ENCODE data around the gene KRT33B. TPM values are rescaled to one million over a fixed set of nuclear protein-coding genes. Genes with fewer than 3 reads are reported as not detected.
"Not testable (repeated sequence)": the region's sequence is repeated elsewhere in the genome, so short reads cannot be mapped to it uniquely, and the experiment has no call there.

KRT33B gene
- polyA plus RNA-seq, 1 donor (not counting 4 experiments of a cell fraction or from before 2014, with no cell fraction given) = 0.21 TPM

DNA sequence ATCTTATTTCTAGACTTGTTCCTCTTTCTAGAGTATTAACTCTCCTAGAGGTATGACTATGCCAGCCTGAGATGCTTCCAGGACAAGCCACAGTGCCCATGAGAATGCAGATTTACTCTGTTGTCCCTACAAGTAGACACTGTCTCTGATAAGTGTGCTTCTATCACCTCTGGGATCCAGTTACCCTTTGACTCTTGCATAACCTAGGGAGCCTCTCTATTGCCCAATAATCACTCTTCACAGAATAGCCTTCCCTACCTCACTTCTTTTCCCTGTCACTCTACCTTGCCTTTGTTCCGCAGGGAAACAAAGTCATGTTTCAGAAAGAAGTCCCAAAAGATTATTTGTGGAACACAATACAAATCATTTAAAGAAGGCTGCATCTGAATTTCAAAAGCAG is 14.1 kb upstream of the KRT33B start:
- Histone ChIP-seq H3K4me1 (ENCODE audit: control insufficient read depth, extremely low read depth, insufficient read depth, low read length) (peaks cover 19% of the 10 kb centered on the region), H3K9me1 (ENCODE audit: control insufficient read depth, extremely low read depth, insufficient read depth, low read length) (no peaks in the 10 kb centered on the region), H3K79me2 (ENCODE audit: control insufficient read depth, insufficient read depth, low read length) (no peaks in the 10 kb centered on the region), H2AFZ (ENCODE audit: control insufficient read depth, low read length) (no peak overlapping the region), H3K27ac (ENCODE audit: control insufficient read depth, insufficient read depth, low read length) (no peak overlapping the region), H3K9me3 (ENCODE audit: control insufficient read depth, low read depth, low read length) (no peaks in the 10 kb centered on the region), H3K36me3 (ENCODE audit: control insufficient read depth in 2 of 2, extremely low read depth in 1 of 2, insufficient read depth in 2 of 2, low read length in 2 of 2) (no peaks in the 10 kb centered on the region), H4K20me1 (ENCODE audit: control insufficient read depth, extremely low read depth, insufficient read depth, low read length) (no peaks in the 10 kb centered on the region), H3K9ac (ENCODE audit: control insufficient read depth, extremely low read depth, insufficient read depth, low read length) (no peak overlapping the region), H3K27me3 (ENCODE audit: control insufficient read depth, extremely low read depth, insufficient read depth, low read length) (no peaks in the 10 kb centered on the region), H3K4me2 (ENCODE audit: control insufficient read depth, extremely low read depth, insufficient read depth, low read depth, low read length) (no peak overlapping the region), H3K4me3 (ENCODE audit: control insufficient read depth in 2 of 3, extremely low read depth in 1 of 3, insufficient read depth in 2 of 3, low read depth in 1 of 3, low read length in 3 of 3) (no peak overlapping the region)
- no peak for TF ChIP-seq EZH2 (IDR thresholded peaks at IDR 0.05; ENCODE audit: low read length)
- TF ChIP-seq, protein P1, sequence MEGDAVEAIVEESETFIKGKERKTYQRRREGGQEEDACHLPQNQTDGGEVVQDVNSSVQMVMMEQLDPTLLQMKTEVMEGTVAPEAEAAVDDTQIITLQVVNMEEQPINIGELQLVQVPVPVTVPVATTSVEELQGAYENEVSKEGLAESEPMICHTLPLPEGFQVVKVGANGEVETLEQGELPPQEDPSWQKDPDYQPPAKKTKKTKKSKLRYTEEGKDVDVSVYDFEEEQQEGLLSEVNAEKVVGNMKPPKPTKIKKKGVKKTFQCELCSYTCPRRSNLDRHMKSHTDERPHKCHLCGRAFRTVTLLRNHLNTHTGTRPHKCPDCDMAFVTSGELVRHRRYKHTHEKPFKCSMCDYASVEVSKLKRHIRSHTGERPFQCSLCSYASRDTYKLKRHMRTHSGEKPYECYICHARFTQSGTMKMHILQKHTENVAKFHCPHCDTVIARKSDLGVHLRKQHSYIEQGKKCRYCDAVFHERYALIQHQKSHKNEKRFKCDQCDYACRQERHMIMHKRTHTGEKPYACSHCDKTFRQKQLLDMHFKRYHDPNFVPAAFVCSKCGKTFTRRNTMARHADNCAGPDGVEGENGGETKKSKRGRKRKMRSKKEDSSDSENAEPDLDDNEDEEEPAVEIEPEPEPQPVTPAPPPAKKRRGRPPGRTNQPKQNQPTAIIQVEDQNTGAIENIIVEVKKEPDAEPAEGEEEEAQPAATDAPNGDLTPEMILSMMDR (optimal IDR thresholded peaks at IDR 0.05 in 1 of 3, IDR thresholded peaks at IDR 0.05 in 1 of 3, conservative IDR thresholded peaks at IDR 0.05 in 1 of 3; ENCODE audit: extremely low read depth in 1 of 3, insufficient read depth in 2 of 3, low read length in 3 of 3) = no peak
- dilution Hi-C loops (cut with MboI; ENCODE audit: extremely low pct_ligation_motif_present, low sequenced_read_pairs) = no loop called here
- DNase-seq (ENCODE audit: low read depth, low spot score) = no peak
- no peak for FAIRE-seq

DNA sequence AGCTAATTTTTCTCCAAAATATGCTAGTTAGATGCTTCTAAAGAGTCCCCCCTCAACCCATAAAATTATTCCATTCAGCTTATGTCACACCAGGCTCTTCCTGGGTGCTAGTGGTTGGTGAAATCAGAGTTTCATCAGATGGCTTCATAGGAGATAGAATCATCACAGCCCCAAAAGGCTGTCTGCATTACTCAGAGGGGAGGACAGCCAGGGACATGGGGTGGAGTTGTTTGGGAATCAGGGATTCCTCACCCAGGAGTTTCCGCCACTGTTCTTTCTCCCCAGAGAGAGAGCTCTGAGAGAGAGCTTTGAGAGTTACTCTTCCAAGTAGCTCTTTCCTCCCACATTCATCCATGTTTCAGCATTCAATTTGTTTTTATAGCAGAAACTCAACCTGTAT is 12.8 kb upstream of the KRT33B start:
- TF ChIP-seq EZH2 (IDR thresholded peaks at IDR 0.05; ENCODE audit: low read length) = no peak
- TF ChIP-seq, protein P1 (optimal IDR thresholded peaks at IDR 0.05 in 1 of 3, IDR thresholded peaks at IDR 0.05 in 1 of 3, conservative IDR thresholded peaks at IDR 0.05 in 1 of 3; ENCODE audit: extremely low read depth in 1 of 3, insufficient read depth in 2 of 3, low read length in 3 of 3) = no peak
- peaks cover 25% of the 10 kb centered on the region for H3K4me1 ChIP-seq (ENCODE audit: control insufficient read depth, extremely low read depth, insufficient read depth, low read length)
- H3K27ac ChIP-seq (ENCODE audit: control insufficient read depth, insufficient read depth, low read length) = peak overlapping the region; percentile 6
- no peaks in the 10 kb centered on the region for H4K20me1 ChIP-seq (ENCODE audit: control insufficient read depth, extremely low read depth, insufficient read depth, low read length)
- no peaks in the 10 kb centered on the region for H3K9me1 ChIP-seq (ENCODE audit: control insufficient read depth, extremely low read depth, insufficient read depth, low read length)
- no peak overlapping the region for H3K4me2 ChIP-seq (ENCODE audit: control insufficient read depth, extremely low read depth, insufficient read depth, low read depth, low read length)
- DNase-seq (ENCODE audit: low read depth, low spot score) (no peak), FAIRE-seq (no peak)
- no peak overlapping the region for H2AFZ ChIP-seq (ENCODE audit: control insufficient read depth, low read length)
- no peak overlapping the region for H3K9ac ChIP-seq (ENCODE audit: control insufficient read depth, extremely low read depth, insufficient read depth, low read length)
- no peaks in the 10 kb centered on the region for H3K9me3 ChIP-seq (ENCODE audit: control insufficient read depth, low read depth, low read length)
- no peaks in the 10 kb centered on the region for H3K36me3 ChIP-seq (ENCODE audit: control insufficient read depth in 2 of 2, extremely low read depth in 1 of 2, insufficient read depth in 2 of 2, low read length in 2 of 2)
- H3K27me3 ChIP-seq (ENCODE audit: control insufficient read depth, extremely low read depth, insufficient read depth, low read length) = no peaks in the 10 kb centered on the region
- no peaks in the 10 kb centered on the region for H3K79me2 ChIP-seq (ENCODE audit: control insufficient read depth, insufficient read depth, low read length)
- no peak overlapping the region for H3K4me3 ChIP-seq (ENCODE audit: control insufficient read depth in 2 of 3, extremely low read depth in 1 of 3, insufficient read depth in 2 of 3, low read depth in 1 of 3, low read length in 3 of 3)
- dilution Hi-C loops (cut with MboI; ENCODE audit: extremely low pct_ligation_motif_present, low sequenced_read_pairs) = no loop called here

DNA sequence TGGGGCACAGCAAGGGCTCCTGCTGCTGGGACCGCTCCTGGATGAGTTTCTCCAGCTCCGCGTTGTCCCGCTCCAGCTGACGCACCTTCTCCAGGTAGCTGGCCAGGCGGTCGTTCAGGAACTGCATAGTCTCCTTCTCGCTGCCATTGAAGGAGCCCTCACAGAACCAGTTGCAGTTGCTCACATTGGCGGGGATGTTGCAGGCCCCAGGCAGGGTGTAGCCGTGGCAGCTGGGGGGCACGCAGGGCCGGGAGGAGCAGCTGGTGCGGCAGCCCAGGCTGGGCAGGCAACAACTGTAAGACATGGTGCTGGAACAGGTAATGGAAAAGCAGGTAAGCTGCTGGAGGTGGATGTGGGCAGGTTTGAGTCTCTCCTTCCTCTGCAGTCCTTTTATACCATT is 12.3 kb upstream of the KRT33B start, which contains the start of gene KRT34:
Gene KRT34 (minus strand): TSS at position 364 of the 400 bp plus-strand sequence. CDS start 60 bp downstream, at position 304.
- H3K4me3 ChIP-seq (ENCODE audit: control insufficient read depth in 2 of 3, extremely low read depth in 1 of 3, insufficient read depth in 2 of 3, low read depth in 1 of 3, low read length in 3 of 3); DNase-seq (ENCODE audit: low read depth, low spot score); FAIRE-seq; H3K9me1 ChIP-seq (ENCODE audit: control insufficient read depth, extremely low read depth, insufficient read depth, low read length); H3K4me2 ChIP-seq (ENCODE audit: control insufficient read depth, extremely low read depth, insufficient read depth, low read depth, low read length); dilution Hi-C loops (cut with MboI; ENCODE audit: extremely low pct_ligation_motif_present, low sequenced_read_pairs); H3K9me3 ChIP-seq (ENCODE audit: control insufficient read depth, low read depth, low read length); H3K79me2 ChIP-seq (ENCODE audit: control insufficient read depth, insufficient read depth, low read length); H2AFZ ChIP-seq (ENCODE audit: control insufficient read depth, low read length); H3K36me3 ChIP-seq (ENCODE audit: control insufficient read depth in 2 of 2, extremely low read depth in 1 of 2, insufficient read depth in 2 of 2, low read length in 2 of 2); H3K27me3 ChIP-seq (ENCODE audit: control insufficient read depth, extremely low read depth, insufficient read depth, low read length); H4K20me1 ChIP-seq (ENCODE audit: control insufficient read depth, extremely low read depth, insufficient read depth, low read length); H3K9ac ChIP-seq (ENCODE audit: control insufficient read depth, extremely low read depth, insufficient read depth, low read length): not testable (repeated sequence)
- Histone ChIP-seq H3K27ac (ENCODE audit: control insufficient read depth, insufficient read depth, low read length) (peak within 1 kb of the TSS; percentile 6), H3K4me1 (ENCODE audit: control insufficient read depth, extremely low read depth, insufficient read depth, low read length) (peaks cover 25% of the 10 kb centered on the region)

DNA sequence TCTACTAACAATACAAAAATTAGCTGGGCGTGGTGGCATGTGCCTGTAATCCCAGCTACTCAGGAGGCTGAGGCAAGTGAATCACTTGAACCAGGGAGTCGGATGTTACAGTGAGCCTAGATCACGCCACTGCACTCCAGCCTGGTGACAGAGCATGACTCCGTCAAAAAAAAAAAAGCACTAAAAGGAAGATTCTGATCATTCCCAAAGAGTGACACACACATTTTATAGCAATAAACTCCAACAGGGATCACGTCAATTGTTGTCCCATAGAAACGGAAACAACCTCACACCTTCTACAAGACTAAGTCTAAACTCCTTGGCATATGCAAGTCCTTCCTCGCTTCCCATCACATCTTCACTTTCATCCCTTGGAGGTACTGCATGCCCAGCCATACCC is 10.5 kb upstream of the KRT33B start:
- peaks cover 25% of the 10 kb centered on the region for H3K4me1 ChIP-seq (ENCODE audit: control insufficient read depth, extremely low read depth, insufficient read depth, low read length)
- H3K79me2 ChIP-seq (ENCODE audit: control insufficient read depth, insufficient read depth, low read length); H3K4me3 ChIP-seq (ENCODE audit: control insufficient read depth in 2 of 3, extremely low read depth in 1 of 3, insufficient read depth in 2 of 3, low read depth in 1 of 3, low read length in 3 of 3); H2AFZ ChIP-seq (ENCODE audit: control insufficient read depth, low read length); H3K36me3 ChIP-seq (ENCODE audit: control insufficient read depth in 2 of 2, extremely low read depth in 1 of 2, insufficient read depth in 2 of 2, low read length in 2 of 2); H3K9me3 ChIP-seq (ENCODE audit: control insufficient read depth, low read depth, low read length); H3K9ac ChIP-seq (ENCODE audit: control insufficient read depth, extremely low read depth, insufficient read depth, low read length); H4K20me1 ChIP-seq (ENCODE audit: control insufficient read depth, extremely low read depth, insufficient read depth, low read length); H3K27me3 ChIP-seq (ENCODE audit: control insufficient read depth, extremely low read depth, insufficient read depth, low read length); H3K9me1 ChIP-seq (ENCODE audit: control insufficient read depth, extremely low read depth, insufficient read depth, low read length); dilution Hi-C loops (cut with MboI; ENCODE audit: extremely low pct_ligation_motif_present, low sequenced_read_pairs): not testable (repeated sequence)
- peak overlapping the region; percentile 92 for H3K27ac ChIP-seq (ENCODE audit: control insufficient read depth, insufficient read depth, low read length)
- FAIRE-seq (peak; percentile 63), DNase-seq (ENCODE audit: low read depth, low spot score) (peak; percentile 77)
- peak overlapping the region; percentile 35 for H3K4me2 ChIP-seq (ENCODE audit: control insufficient read depth, extremely low read depth, insufficient read depth, low read depth, low read length)
